CD4-positive, alpha-beta T cell (primary cell): ENCODE results near the gene MPI. TPM values are rescaled to one million over a fixed set of nuclear protein-coding genes. Genes with fewer than 3 reads are reported as not detected.
A peak's percentile ranks its signal among the peaks of the same experiment; 100 is the strongest.

Source experiments
- microRNA-seq: library from miRNA; unstranded; fragments of <30 nt; microRNA quantifications from one replicate; pipeline ENCODE4 v1.2.0, GENCODE V29; 2021; ENCODE audit warnings: borderline microRNAs expressed, borderline replicate concordance
- total RNA-seq, 174 experiments: library from RNA in 2 of 174; stranded (reverse) in 2 of 174; gene quantifications; one replicate each; pipeline ENCODE4 v1.2.3 and lab custom pipeline; 2021 to 2026

Gene MPI
- total RNA-seq, 2 experiments from 2014 or later, result 28.9 to 30.3 TPM

Small RNA genes within 50 kb of the gene (microRNA-seq; reads per million reads assigned to microRNA genes)
- 2.2 reads per million, percentile 9 among the genes with 10 or more reads in this experiment for gene MIR6882

Other genes starting within 250 kb of the MPI start
- 10 to 100 TPM; 11.0 to 11.1 TPM for gene EDC3, start 194.0 kb upstream of the MPI start, total RNA-seq
- gene CYP1A1, start 164.5 kb upstream of the MPI start, total RNA-seq, result not detected
- not detected for gene CYP1A2, start 141.2 kb upstream of the MPI start, total RNA-seq
- 100 to 1,000 TPM; 114 to 118 TPM for gene CSK, start 108.0 kb upstream of the MPI start, total RNA-seq
- gene LMAN1L, start 77.2 kb upstream of the MPI start, total RNA-seq, result under 1 TPM; 0.56 to 0.93 TPM
- under 1 TPM; 0.16 to 0.53 TPM for gene CPLX3, start 63.4 kb upstream of the MPI start, total RNA-seq
- 10 to 100 TPM; 37.8 to 38.9 TPM for gene ULK3, start 46.9 kb upstream of the MPI start, total RNA-seq
- 10 to 100 TPM; 56.1 to 56.9 TPM for gene SCAMP2, start 16.7 kb upstream of the MPI start, total RNA-seq
- gene FAM219B, start 16.8 kb downstream of the MPI start, total RNA-seq, result 10 to 100 TPM; 21.5 to 26.8 TPM
- gene COX5A, start 48.0 kb downstream of the MPI start, total RNA-seq, result 10 to 100 TPM; 40.7 to 44.2 TPM
- gene RPP25, start 66.7 kb downstream of the MPI start, total RNA-seq, result under 1 TPM; 0.14 to 0.45 TPM
- gene SCAMP5, start 105.5 kb downstream of the MPI start, total RNA-seq, result 1 to 10 TPM; 5.7 to 6.4 TPM
- 1 to 10 TPM; 5.5 to 5.8 TPM for gene PPCDC, start 133.5 kb downstream of the MPI start, total RNA-seq